Activated T-helper 1 cell treated with Interleukin-2 at 50 U/mL for 16 hours (primary cell): ENCODE data around the gene NXT1.
"Not testable (repeated sequence)": the region's sequence is repeated elsewhere in the genome, so short reads cannot be mapped to it uniquely, and the experiment has no call there.

Source experiments
- DNase-seq: peaks from one replicate; pipeline ENCODE4 v3.0.0-alpha.2; 2020; ENCODE audit warnings: low read depth

Gene NXT1

DNA sequence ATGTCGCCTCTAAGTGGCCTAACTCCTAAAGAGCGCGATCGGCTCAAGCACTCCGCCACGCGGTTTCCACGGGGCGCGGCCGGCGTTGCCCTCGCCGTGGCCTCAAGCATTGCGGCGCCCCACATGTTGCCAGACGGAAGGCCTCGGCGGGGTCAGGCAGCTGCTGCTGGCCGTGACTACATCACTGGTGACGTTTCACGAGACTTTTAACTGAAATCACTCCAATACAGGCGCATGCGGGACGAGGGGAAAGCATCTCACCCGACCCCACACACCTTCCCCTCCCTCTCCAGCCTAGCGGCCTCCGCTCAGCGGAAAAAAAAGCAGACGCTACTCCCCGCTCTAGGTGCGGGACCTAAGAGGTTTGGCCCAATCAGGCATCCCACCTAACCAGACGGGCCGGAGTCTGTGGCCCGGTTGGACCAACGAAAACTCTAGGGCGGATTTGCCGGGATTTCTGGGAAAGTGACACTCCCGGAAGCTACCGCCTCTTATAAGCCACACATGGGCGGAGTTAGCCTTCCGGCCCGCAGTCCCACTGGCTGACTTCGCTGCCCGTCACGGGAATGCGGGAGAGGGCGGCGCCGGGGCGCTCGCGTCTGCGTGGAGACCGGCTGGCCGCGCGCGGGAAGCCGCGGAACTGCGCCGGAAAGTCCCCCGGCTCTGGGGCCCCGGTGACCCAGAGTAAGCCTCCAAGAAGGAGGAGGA, at the start of gene NXT1:
NXT1 (plus strand) TSS at position 596 of the 708 bp plus-strand sequence. CDS start 3,251 bp downstream, outside the sequence.
- peak; percentile 92 for DNase-seq

- DNase-seq, result no peak
Measured at GRCh38 chr20:23301436-23302050, 49.0 kb upstream of the NXT1 start.

DNA sequence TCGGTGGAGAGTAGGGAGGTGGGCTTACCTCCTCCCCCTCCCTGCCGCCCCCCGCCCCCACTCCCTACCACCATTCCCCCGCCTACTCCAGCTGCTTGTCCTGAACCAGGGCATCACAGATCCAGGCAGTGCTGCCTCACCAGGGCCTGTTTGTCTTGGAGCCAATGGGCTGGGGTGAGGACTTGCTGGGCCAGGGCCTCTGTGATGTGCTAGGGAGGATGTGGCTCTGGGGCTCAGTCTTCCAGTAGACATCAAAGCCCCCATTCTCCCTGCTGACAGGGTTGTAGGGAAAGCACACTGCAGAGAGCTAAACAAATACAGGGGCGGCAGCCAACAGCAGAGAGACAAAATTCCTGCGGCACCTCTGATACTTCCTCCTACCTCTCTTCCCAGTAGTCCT, 48.2 kb upstream of the NXT1 start:
- no peak for DNase-seq

DNA sequence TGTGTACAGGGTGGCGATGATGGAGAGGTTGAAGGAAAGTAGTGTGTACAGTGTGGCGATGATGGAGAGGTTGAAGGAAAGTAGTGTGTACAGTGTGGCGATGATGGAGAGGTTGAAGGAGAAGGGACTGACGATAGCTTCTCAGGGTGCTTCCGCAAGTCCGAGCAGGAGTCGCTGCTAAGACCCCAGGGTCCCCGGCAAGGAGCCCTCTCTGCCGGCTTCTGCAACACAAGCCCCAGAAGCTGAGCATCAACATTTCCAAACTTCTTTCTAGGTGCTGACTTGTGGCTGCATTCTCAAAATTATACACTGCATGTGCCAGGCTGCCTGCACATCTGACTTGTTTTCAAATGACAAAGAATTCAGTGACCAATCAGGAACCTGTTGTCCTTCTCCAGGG, 47.8 kb upstream of the NXT1 start:
- DNase-seq, result no peak

DNA sequence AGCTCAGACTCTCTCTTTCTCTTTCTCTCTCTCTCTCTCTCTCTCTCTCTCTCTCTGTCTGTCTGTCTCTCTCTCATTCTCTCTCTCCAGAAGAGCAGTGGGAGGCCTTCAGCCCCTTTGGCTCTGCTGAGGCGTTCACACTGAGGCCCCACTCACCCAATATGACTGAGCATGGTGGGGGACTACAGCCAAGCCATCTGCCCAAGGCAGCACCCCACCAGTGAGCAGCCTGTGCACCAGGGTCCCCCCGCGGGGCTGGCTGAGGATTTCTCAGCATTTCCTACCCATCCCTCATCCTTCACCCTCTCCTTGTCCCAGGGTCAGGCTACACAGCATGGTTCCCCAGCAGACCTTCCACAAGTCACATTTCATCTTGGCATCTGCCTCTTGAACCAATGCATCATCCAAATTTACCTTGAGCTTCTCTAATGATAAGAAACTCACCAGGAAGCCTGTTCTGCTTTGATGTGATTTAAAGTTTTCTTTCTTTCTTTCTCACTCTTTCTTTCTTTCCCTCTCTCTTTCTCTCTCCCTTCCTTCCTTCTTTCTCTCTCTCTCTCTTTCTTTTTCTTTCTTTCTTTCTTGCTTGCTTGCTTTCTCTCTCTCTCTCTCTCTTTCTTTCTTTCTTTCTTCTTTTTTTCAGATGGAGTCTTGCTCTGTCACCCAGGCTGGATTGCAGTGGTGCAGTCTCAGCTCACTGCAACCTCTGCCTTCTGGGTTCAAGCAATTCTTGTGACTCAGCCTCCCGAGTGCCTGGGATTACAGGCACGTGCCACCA, 47.1 kb upstream of the NXT1 start:
- no peak for DNase-seq

DNA sequence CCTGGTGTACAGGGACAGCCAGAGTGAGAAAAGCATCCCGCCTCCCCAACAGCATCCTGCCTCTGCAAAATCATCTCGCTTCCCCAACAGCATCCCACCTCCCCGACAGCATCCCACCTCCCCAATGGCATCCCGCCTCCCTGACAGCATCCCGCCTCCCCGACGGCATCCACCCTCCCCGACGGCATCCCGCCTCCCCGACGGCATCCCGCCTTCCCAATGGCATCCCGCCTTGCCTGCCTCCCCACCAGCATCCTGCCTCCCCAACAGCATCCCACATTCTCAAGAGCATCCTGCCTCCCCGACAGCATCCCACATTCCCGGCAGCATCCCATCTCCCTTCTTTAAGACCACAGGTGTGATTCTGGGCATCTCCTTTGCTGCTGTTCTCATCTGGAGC, 46.0 kb upstream of the NXT1 start:
- no peak for DNase-seq

GRCh38 chr20:23305098-23305497, 45.5 kb upstream of the NXT1 start:
- DNase-seq, result no peak

GRCh38 chr20:23307393-23307792, 43.2 kb upstream of the NXT1 start:
- DNase-seq, result not testable (repeated sequence)

DNA sequence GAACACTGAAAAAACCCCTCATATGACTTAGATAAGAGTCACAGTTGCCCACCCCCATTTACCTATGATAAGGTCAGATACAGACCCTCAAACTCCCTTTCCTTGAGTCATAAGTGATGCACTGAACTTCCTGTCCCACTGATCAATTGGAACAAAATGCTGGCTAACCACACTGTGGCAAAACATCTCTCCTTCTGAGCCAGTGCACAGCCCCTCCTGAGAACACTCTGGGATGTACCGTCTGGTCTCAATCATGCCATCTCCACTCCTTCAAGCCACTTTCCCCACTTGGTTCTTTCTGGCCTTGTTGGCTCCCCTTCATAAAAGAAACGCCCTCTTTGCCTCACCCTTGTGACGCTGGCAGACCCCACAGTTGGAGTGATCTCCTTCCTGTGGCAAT, 42.6 kb upstream of the NXT1 start:
- no peak for DNase-seq

DNA sequence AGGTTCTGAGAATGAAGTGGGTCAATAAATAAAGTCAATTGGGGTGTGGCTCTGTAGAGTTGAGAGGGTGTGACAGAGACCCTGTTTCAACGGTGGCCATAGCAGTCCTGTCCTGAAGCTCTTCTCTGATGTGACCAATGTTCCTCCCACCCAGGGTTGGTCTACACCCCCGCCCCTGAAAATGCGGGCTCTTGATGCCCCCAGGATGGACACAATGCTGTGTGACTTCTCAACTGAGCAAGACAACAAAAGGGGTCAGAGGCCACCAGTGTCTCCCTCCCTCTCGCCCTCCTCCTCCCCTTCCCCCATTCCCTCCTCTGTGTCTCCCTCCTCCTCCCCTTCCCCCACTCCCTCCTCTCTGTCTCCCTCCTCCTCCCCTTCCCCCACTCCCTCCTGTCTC, 41.7 kb upstream of the NXT1 start:
- DNase-seq, result no peak

DNA sequence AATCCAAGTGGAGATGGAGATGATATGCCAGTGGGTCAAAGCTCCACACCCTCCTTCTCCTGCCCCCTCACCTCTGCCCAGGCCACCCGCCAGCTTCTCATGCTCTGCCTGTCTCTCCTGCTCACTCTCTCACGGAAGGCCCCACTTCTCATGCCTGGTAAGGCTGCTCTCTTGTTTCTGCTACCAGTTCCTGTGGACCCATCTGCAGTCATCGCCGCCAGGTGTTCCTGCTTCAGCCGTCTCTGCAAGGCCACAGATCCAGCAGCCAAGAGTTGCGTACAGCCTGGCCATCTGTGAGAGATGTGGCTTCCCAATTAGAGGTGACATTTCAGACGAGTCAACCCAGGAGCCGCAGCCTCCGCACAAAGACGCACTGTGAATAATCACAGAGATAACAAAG, 40.8 kb upstream of the NXT1 start:
- no peak for DNase-seq

GRCh38 chr20:23311947-23312506, 38.6 kb upstream of the NXT1 start:
- no peak for DNase-seq

GRCh38 chr20:23313271-23313670, 37.3 kb upstream of the NXT1 start:
- no peak for DNase-seq

DNA sequence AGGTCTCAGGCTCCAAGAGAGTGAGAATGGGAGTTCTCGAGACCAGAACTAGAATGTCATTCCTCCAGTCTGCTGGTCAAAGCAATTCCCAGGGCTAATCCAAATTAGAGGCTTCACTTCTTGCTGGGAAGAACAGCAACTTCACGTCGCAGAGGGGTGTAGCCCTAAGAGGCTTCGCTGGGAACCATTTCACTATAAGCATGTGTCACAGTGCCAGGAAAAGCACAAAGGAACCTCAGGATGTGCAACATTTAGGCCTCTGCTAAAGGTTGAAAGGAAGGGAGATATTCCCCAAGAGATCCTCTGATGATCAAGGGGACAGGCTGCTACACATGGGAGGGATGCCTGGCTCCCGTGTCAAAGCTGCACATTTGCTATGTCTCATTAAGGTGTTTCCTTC, 35.9 kb upstream of the NXT1 start:
- DNase-seq, result no peak

DNA sequence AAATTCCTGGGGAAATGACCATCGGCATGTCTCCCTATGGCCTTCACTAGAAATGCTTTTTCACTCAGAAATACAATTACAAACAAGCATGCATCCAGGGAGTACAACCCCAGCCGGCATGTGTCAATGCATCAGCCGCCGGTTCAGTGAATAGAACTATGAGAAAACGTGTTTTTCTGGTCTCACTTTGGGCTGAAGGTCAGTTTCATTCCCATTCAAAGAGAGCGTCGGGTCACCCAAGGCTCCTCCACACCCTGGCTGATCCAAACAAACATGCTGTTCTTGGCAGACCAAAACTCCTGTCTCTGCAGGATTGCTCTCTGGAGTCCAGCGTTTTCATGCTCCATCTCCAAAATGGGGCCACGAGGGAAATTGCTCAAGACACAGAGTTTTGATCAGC, 35.5 kb upstream of the NXT1 start:
- no peak for DNase-seq

- DNase-seq, result no peak
Measured at GRCh38 chr20:23316626-23317025, 34.0 kb upstream of the NXT1 start.

DNA sequence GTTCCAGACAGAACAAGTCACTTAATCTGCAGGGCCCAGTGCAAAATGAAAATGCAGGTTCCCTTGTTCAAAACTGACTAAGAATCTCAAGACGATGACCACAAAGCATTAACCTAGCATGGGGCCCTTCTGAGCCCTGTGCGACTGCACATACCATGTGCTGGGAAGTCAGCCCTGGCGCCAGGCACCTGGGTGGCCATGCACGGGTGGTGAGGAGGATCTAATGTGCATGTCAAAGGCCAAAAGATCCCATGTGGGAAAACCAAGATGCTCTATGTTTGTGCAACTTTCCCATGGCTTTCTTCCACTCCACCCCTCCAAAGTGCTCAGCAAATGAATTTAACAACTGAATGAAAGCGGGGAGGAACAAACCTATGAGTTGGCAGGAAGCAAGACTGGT, 33.5 kb upstream of the NXT1 start:
- DNase-seq, result no peak

GRCh38 chr20:23318347-23318746, 32.2 kb upstream of the NXT1 start:
- DNase-seq, result no peak

- no peak for DNase-seq
Measured at GRCh38 chr20:23320317-23320716, 30.3 kb upstream of the NXT1 start.

DNA sequence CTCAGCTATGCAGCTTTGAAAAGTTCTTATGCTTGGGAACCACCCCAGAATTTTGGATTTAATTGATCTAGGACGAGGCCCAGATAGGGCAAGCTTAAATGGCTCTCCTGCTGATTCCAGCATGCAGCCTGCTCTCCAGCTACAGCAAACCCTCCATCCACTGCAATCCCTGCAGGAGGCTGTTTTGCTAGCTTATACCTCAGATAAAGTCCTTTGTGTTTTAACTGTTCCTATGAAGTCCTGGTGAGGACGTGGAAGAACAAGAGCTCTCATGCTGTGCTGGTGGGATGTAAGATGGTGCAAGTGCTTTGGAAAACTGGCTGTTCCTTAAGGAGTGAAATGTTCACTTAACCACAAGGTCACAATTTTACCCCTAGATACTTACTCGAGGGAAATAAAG, 25.5 kb upstream of the NXT1 start:
- no peak for DNase-seq

- DNase-seq, result no peak
Measured at GRCh38 chr20:23326774-23327173, 23.8 kb upstream of the NXT1 start.

DNA sequence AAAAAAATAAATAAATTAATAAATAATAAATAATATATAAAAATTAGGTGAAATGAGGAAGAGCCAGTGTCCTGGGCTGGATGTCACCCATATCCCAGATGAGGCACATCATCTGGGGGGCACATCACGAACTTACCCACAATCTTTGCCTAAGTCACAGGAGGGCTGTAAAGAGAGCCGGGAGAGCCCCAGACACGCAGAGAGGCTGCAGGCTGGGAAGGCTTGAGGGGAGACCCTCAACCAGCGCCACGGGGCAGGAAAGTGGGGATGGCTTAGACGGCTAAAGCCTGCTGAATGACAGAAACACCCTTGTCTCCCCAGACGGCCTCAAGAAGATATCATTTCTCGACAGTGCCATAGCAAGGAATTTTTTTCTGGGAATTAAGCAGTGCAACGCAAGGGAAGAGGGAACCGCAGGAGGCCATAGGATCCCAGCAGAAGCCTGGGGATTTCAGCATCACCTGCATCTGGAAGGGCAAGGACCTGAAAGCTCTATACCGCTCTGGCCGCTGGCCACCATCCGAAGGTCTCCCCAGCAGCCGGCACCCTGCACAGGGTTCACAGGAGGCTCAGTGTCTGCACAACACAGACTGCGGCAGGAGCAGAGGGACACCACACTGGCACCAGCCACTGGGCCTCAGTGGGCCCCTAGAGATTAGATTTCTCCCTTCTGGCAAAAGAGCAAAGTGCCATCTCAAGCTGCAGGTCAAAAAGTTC, 22.8 kb upstream of the NXT1 start:
- no peak for DNase-seq
